K562 (cell line): ENCODE results near the gene DDRGK1. TPM values are rescaled to one million over a fixed set of nuclear protein-coding genes. Genes with fewer than 3 reads are reported as not detected.

Experiments used
- NR2C2 ChIP-seq, 2 experiments: fragments of 200-800 bp in 1 of 2; sonication (Bioruptor generic) in 1 of 2; sonication (generic) in 1 of 2; formaldehyde crosslinking in 1 of 2; IDR thresholded peaks; 2 replicates each; pipeline versions ENCODE4 v1.6.1 to v1.8.0; 2016 to 2022; ENCODE audit warnings: mild to moderate bottlenecking in 1 of 2, missing compliant biosample characterization in 1 of 2, missing genetic modification characterization in 1 of 2, missing genetic modification reagents in 1 of 2
- TGIF2 ChIP-seq: sonication (generic); formaldehyde crosslinking; IDR thresholded peaks from 2 replicates; pipeline ENCODE4 v1.8.1; 2022; ENCODE audit warnings: mild to moderate bottlenecking, missing genetic modification reagents, moderate library complexity
- ZBTB40 ChIP-seq, 2 experiments: fragments of 450-650 bp in 1 of 2; sonication (generic) in 1 of 2; formaldehyde crosslinking in 1 of 2; IDR thresholded peaks; 2 replicates each; pipeline versions ENCODE4 v1.7.1 to v1.9.0; 2016 to 2022; ENCODE audit warnings: inconsistent platforms in 1 of 2, mild to moderate bottlenecking in 1 of 2, missing genetic modification reagents in 1 of 2
- ZNF184 ChIP-seq: sonication (generic); formaldehyde crosslinking; IDR thresholded peaks from 2 replicates; pipeline ENCODE4 v1.5.0; 2020; ENCODE audit warnings: missing genetic modification reagents
- polyA plus RNA-seq, 8 experiments: library from polyadenylated mRNA; depleted of rRNA in 4 of 8; stranded (reverse) in 5 of 8; unstranded in 3 of 8; fragments of >200 nt; fragmentation: Nextera tagmentation in 2 of 8; fragmentation: Illumina TruSeq in 1 of 8; extraction: Ambion mirVana in 2 of 8; extraction: Trizol in 1 of 8; gene quantifications; 2 replicates each; pipeline versions ENCODE4 v1.2.1 to v1.2.3, GENCODE V29; 2011 to 2014; ENCODE audit warnings: inconsistent platforms in 1 of 8, missing spikeins in 1 of 8
- total RNA-seq, 7 experiments: library from RNA; depleted of rRNA in 6 of 7; stranded (reverse); fragments of >200 nt in 6 of 7; fragmentation: Illumina TruSeq in 2 of 7; extraction: Trizol in 2 of 7; gene quantifications; 2 replicates each; pipeline versions ENCODE4 v1.2.1 to v1.2.3, GENCODE V29; 2011 to 2021; ENCODE audit warnings: low replicate concordance in 1 of 7

DDRGK1 gene
- total and polyA plus RNA-seq, 9 of the 15 experiments (the other 6 are each of a cell fraction or from before 2014, with no cell fraction given) = 2.3 to 54.4 (median 29.1) TPM

GRCh38 chr20:3172126-3172932, 32.2 kb downstream of the DDRGK1 start (continued):
- TF ChIP-seq ZBTB40 (IDR thresholded peaks at IDR 0.05) = no peak
- 0 out of 2 replicates have a peak, but pooled peaks have one; percentile 16 for TF ChIP-seq ZBTB40 (CRISPR knock-in tag; IDR thresholded peaks at IDR 0.05)
- TF ChIP-seq TGIF2 (CRISPR knock-in tag) = no peak
- TF ChIP-seq NR2C2 (CRISPR knock-in tag; IDR thresholded peaks at IDR 0.05) = 0 out of 2 replicates have a peak, but pooled peaks have one; percentile 25
- TF ChIP-seq NR2C2 (tag; IDR thresholded peaks at IDR 0.05) = no peak
- no peak for TF ChIP-seq ZNF184 (CRISPR knock-in tag)
